GM12878 (cell line): ENCODE results near the gene TAF3. TPM values are rescaled to one million over a fixed set of nuclear protein-coding genes. Genes with fewer than 3 reads are reported as not detected.

Source experiments
- ASH2L ChIP-seq: fragments of 300-600, 200-600 bp; sonication (generic); IDR thresholded peaks from 2 replicates; pipeline ENCODE4 v1.6.1; 2017; ENCODE audit warnings: low read depth, mild to moderate bottlenecking, borderline replicate concordance
- BCL11A ChIP-seq: IDR thresholded peaks from 2 replicates; pipeline ENCODE4 v1.6.1; 2011; ENCODE audit warnings: low read depth, low read length
- CREB1 ChIP-seq: IDR thresholded peaks from 2 replicates; pipeline ENCODE4 v1.6.1; 2012; ENCODE audit warnings: low read depth, mild to moderate bottlenecking, inconsistent platforms
- CTCF ChIP-seq, 3 experiments: IDR thresholded peaks in 2 of 3; conservative IDR thresholded peaks in 1 of 3; 2 replicates each; pipeline ENCODE4 v1.5.1; 2011; ENCODE audit warnings: low read depth in 3 of 3, low read length in 3 of 3, mild to moderate bottlenecking in 3 of 3, control low read depth in 2 of 3, moderate library complexity in 2 of 3, inconsistent platforms in 1 of 3, mixed read lengths in 1 of 3; ENCODE audit not compliant: control insufficient read depth in 2 of 3, insufficient read depth in 1 of 3; ENCODE audit errors: extremely low read depth in 1 of 3
- DPF2 ChIP-seq: fragments of 450-650 bp; IDR thresholded peaks from 2 replicates; pipeline ENCODE4 v1.6.1; 2017; ENCODE audit warnings: mild to moderate bottlenecking
- ETV6 ChIP-seq, 2 experiments: fragments of 450-650 bp in 1 of 2; IDR thresholded peaks in 1 of 2; conservative IDR thresholded peaks in 1 of 2; 2 replicates each; pipeline ENCODE4 v1.6.1; 2014; ENCODE audit warnings: antibody characterized with exemption in 1 of 2, borderline replicate concordance in 1 of 2, low read depth in 1 of 2, mild to moderate bottlenecking in 1 of 2, moderate library complexity in 1 of 2
- FOXK2 ChIP-seq: fragments of 450-650 bp; IDR thresholded peaks from 2 replicates; pipeline ENCODE4 v1.6.1; 2017; ENCODE audit warnings: mild to moderate bottlenecking, moderate library complexity
- FOXM1 ChIP-seq: IDR thresholded peaks from 2 replicates; pipeline ENCODE4 v1.6.1; 2012; ENCODE audit warnings: low read depth, mild to moderate bottlenecking, inconsistent platforms, low read length, moderate library complexity
- IKZF1 ChIP-seq: fragments of 450-650 bp; conservative IDR thresholded peaks from 2 replicates; pipeline ENCODE4 v1.6.1; 2017; ENCODE audit warnings: antibody characterized with exemption, mild to moderate bottlenecking
- IRF4 ChIP-seq: IDR thresholded peaks from 2 replicates; pipeline ENCODE4 v1.6.1; 2011; ENCODE audit warnings: low read depth, low read length
- MXI1 ChIP-seq: fragments of 150-350 bp; IDR thresholded peaks from 2 replicates; pipeline ENCODE4 v1.6.1; 2011; ENCODE audit warnings: low read depth, mild to moderate bottlenecking, inconsistent platforms, low read length, improper control_type of control experiment
- MYB ChIP-seq: fragments of 150-350 bp; IDR thresholded peaks from 2 replicates; pipeline ENCODE4 v1.6.1; 2014; ENCODE audit warnings: mild to moderate bottlenecking, low read depth, low read length, borderline replicate concordance
- NBN ChIP-seq: fragments of 450-650 bp; IDR thresholded peaks from 2 replicates; pipeline ENCODE4 v1.6.1; 2016
- PAX8 ChIP-seq: fragments of 450-650 bp; IDR thresholded peaks from 2 replicates; pipeline ENCODE4 v1.6.1; 2017; ENCODE audit warnings: mild to moderate bottlenecking, moderate library complexity
- REST ChIP-seq: IDR thresholded peaks from 2 replicates; pipeline ENCODE4 v1.6.1; 2012; ENCODE audit warnings: mild to moderate bottlenecking, low read depth, low read length
- SPI1 ChIP-seq: IDR thresholded peaks from 2 replicates; pipeline ENCODE4 v1.6.1; 2011; ENCODE audit warnings: low read depth, mild to moderate bottlenecking, low read length, moderate library complexity, borderline replicate concordance; ENCODE audit not compliant: insufficient read depth
- YBX1 ChIP-seq: fragments of 450-650 bp; IDR thresholded peaks from 2 replicates; pipeline ENCODE4 v1.6.1; 2016; ENCODE audit warnings: antibody characterized with exemption
- ZSCAN29 ChIP-seq: fragments of 450-650 bp; IDR thresholded peaks from 2 replicates; pipeline ENCODE4 v1.6.1; 2017; ENCODE audit warnings: mild to moderate bottlenecking, moderate library complexity
- polyA plus RNA-seq, 11 experiments: library from polyadenylated mRNA; depleted of rRNA in 4 of 11; unstranded in 6 of 11; stranded (reverse) in 5 of 11; fragments of >200 nt; fragmentation: Nextera tagmentation in 4 of 11; fragmentation: Illumina TruSeq in 1 of 11; extraction: Ambion mirVana in 4 of 11; extraction: Trizol in 1 of 11; gene quantifications; 1 replicate in 1 of 11; 2 replicates in 10 of 11; pipeline versions ENCODE4 v1.2.1 to v1.2.3, GENCODE V29; 2011 to 2016; ENCODE audit warnings: inconsistent platforms in 2 of 11, missing spikeins in 2 of 11, low read depth in 1 of 11
- total RNA-seq, 4 experiments: library from RNA; depleted of rRNA in 3 of 4; stranded (reverse); fragments of >200 nt in 3 of 4; fragmentation: Illumina TruSeq in 1 of 4; extraction: Trizol in 1 of 4; gene quantifications; 2 replicates each; pipeline versions ENCODE4 v1.2.1 to v1.2.3, GENCODE V29; 2013 to 2021
- TF ChIP-seq, protein P1 (sequence below): fragments of 450-650 bp; IDR thresholded peaks from 2 replicates; pipeline ENCODE4 v1.6.1; 2016; ENCODE audit warnings: mild to moderate bottlenecking, moderate library complexity, borderline replicate concordance

Gene TAF3
- total and polyA plus RNA-seq, 10 of the 15 experiments (the other 5 are each of a cell fraction or from before 2014, with no cell fraction given), result 2.0 to 10.1 (median 3.7) TPM

DNA sequence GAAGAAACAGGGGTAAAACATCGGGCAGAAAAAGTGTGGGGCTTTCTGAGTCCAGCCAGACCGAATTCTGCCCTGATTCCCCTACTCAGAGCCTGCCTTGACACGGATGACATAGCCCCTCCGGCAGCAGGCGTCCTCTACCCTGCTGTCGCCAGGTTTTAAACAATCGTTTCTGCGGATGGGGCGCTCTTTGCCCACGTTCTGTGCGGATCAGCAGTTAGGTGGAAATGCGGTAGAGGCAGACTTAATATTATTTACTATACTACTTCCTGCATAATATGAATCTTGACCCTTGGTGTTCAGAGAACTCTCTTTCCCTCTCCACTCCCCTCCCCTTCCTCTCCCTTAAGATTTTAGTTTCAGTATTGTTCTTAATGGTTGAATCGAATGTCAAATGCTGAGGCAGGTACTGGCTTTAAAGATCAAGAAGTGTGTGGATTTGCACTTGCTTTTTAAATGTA lies 238.6 kb downstream of the TAF3 start (continued):
- TF ChIP-seq, protein P1, sequence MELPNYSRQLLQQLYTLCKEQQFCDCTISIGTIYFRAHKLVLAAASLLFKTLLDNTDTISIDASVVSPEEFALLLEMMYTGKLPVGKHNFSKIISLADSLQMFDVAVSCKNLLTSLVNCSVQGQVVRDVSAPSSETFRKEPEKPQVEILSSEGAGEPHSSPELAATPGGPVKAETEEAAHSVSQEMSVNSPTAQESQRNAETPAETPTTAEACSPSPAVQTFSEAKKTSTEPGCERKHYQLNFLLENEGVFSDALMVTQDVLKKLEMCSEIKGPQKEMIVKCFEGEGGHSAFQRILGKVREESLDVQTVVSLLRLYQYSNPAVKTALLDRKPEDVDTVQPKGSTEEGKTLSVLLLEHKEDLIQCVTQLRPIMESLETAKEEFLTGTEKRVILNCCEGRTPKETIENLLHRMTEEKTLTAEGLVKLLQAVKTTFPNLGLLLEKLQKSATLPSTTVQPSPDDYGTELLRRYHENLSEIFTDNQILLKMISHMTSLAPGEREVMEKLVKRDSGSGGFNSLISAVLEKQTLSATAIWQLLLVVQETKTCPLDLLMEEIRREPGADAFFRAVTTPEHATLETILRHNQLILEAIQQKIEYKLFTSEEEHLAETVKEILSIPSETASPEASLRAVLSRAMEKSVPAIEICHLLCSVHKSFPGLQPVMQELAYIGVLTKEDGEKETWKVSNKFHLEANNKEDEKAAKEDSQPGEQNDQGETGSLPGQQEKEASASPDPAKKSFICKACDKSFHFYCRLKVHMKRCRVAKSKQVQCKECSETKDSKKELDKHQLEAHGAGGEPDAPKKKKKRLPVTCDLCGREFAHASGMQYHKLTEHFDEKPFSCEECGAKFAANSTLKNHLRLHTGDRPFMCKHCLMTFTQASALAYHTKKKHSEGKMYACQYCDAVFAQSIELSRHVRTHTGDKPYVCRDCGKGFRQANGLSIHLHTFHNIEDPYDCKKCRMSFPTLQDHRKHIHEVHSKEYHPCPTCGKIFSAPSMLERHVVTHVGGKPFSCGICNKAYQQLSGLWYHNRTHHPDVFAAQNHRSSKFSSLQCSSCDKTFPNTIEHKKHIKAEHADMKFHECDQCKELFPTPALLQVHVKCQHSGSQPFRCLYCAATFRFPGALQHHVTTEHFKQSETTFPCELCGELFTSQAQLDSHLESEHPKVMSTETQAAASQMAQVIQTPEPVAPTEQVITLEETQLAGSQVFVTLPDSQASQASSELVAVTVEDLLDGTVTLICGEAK, result no peak
- TF ChIP-seq MYB, result no peak
- no peak for TF ChIP-seq DPF2
- TF ChIP-seq IRF4, result no peak
- TF ChIP-seq MXI1, result no peak
- no peak for TF ChIP-seq FOXM1
- TF ChIP-seq ZSCAN29, result no peak
- no peak for TF ChIP-seq IKZF1
- TF ChIP-seq CREB1, result no peak
- no peak for TF ChIP-seq REST
- TF ChIP-seq ETV6 (conservative IDR thresholded peaks at IDR 0.05 in 1 of 2, IDR thresholded peaks at IDR 0.05 in 1 of 2; ENCODE audit: borderline replicate concordance in 1 of 2, low read depth in 1 of 2), result no peak
- TF ChIP-seq SPI1, result no peak
- no peak for TF ChIP-seq PAX8
- no peak for TF ChIP-seq YBX1
- TF ChIP-seq NBN, result peak; percentile 27; the same call in 1 of the 2 replicates
- TF ChIP-seq CTCF (IDR thresholded peaks at IDR 0.05 in 2 of 3, conservative IDR thresholded peaks at IDR 0.05 in 1 of 3; ENCODE audit: control insufficient read depth in 2 of 3, extremely low read depth in 1 of 3, insufficient read depth in 1 of 3, low read depth in 3 of 3, low read length in 3 of 3), result peak in 1 of 3 experiments; percentile 28; a peak in 1 of 6 replicates
- TF ChIP-seq ASH2L, result no peak
- TF ChIP-seq BCL11A, result no peak
- no peak for TF ChIP-seq FOXK2
